Measurements from ENCODE around the gene OR2A1.
"Not testable (repeated sequence)": the region's sequence is repeated elsewhere in the genome, so short reads cannot be mapped to it uniquely, and the experiment has no call there.

The OR2A1 gene, protein sequence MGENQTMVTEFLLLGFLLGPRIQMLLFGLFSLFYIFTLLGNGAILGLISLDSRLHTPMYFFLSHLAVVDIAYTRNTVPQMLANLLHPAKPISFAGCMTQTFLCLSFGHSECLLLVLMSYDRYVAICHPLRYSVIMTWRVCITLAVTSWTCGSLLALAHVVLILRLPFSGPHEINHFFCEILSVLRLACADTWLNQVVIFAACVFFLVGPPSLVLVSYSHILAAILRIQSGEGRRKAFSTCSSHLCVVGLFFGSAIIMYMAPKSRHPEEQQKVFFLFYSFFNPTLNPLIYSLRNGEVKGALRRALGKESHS

GRCh38 chr7:144311872-144312469 lies at the start of gene OR2A1:
Gene OR2A1, plus strand, starts transcription at chr7:144312419. Its CDS starts 5,706 bp downstream, at chr7:144318125.
- not testable (repeated sequence) for DNase-seq (ENCODE audit: low spot score)

DNA sequence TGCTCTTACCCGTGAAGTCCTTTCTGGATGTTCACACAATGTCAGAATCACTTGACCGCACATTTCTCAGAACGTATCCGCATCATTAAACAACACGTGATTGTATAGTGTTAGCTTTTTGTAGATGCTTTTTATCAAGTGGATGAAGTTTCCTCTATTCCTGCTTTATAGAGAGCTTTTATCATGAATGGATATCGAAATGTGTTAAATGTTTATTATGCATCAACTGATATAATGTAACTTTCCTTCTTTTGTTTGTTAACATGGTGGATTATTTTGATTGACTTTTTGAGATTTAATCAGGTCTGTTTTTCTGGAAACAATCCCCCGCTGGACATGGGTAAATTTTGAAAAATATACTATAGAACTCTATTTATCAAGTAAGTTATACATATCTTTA lies 47.5 kb upstream of the OR2A1 start, which contains the start of gene OR2A7:
OR2A7 (minus strand) TSS at position 101 of the 400 bp plus-strand sequence. CDS start 5,164 bp downstream, outside the sequence.
- not testable (repeated sequence) for DNase-seq (ENCODE audit: low spot score)

DNA sequence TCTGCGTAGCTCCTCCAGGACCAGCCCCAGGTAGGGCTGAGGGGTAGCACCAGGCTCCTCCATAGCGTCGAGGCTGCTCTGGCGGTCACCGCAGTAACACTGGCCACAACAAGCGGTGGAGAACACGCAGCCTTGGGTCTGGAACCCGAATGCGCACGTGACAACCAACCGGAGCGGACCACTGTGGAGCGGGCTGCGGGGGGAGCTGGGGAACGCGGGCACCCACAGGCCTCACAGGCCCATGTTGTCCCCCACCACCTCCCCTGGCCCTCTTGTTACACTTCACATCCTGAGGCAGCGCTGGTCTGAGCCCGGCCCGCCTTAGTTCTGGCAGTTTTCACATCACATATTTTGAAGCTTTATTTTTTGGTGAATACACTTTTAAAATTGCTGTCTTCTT lies 43.0 kb upstream of the OR2A1 start, which contains the start of gene CTAGE8:
CTAGE8 (minus strand) TSS at position 101 of the 400 bp plus-strand sequence; CDS start at position 63, 38 bp downstream.
- DNase-seq (ENCODE audit: low spot score) = not testable (repeated sequence)

DNA sequence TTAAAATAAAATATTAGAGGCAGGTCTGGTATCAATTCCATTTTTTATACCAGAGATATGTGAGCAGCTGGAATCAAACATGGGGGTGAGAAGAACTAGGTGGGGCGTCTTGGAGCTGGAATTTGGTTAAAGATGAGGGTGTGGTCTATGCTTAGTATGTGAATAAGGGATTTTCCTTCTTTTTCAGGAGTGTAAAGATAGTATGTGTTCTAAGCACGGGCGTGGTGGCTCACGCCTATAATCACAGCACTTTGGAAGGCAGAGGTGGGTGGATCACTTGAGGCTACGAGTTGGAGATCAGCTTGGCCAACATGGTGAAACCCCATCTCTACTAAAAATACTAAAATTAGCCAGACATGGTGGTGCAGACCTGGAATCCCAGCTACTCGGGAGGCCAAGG lies 36.9 kb upstream of the OR2A1 start:
- DNase-seq (ENCODE audit: low spot score) = not testable (repeated sequence)

- DNase-seq (ENCODE audit: low spot score) = not testable (repeated sequence)
Measured at GRCh38 chr7:144280010-144280409, 32.2 kb upstream of the OR2A1 start.

DNA sequence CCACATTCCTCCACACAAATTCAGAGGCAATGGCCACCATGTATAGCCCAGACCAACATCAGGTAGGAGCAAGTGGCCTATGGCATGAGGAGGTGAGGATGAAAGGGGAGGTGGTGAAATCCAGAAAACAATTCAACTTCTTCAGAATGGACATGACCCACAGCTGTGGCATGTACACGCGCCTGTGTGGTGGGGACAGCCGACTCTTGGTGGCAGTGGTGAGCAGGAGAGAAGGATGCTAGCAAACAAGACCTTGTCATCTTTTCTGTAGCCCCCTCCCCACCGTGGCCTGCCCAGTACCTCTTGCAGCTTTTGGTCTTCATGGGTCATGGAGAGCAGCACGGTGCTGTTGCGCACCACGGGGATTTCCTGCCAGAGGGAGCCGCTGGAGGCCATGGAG lies 30.2 kb upstream of the OR2A1 start:
- DNase-seq (ENCODE audit: low spot score) = not testable (repeated sequence)

- DNase-seq (ENCODE audit: low spot score) = not testable (repeated sequence)
Measured at GRCh38 chr7:144282490-144282889, 29.7 kb upstream of the OR2A1 start.

DNA sequence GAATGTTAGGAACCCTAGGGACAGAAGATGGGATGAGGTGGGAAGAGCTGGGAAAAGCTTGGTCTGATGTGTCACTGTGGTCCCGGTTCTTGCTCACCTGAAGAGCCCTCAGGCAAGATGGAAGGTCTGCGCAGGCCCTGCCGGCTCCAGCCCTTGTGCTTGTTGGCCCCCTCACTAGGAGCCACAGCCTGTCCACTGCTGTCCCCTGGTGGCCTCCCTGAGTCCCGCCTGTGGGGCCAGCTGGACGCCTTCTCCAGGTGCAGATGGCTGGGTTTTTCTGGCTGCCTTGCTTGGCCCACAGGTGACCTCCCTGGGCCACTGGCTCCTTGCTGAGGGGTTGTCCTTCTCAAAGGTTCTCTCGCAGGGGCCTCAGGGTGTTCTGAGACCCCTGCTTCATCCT lies 28.5 kb upstream of the OR2A1 start:
- DNase-seq (ENCODE audit: low spot score) = not testable (repeated sequence)

DNA sequence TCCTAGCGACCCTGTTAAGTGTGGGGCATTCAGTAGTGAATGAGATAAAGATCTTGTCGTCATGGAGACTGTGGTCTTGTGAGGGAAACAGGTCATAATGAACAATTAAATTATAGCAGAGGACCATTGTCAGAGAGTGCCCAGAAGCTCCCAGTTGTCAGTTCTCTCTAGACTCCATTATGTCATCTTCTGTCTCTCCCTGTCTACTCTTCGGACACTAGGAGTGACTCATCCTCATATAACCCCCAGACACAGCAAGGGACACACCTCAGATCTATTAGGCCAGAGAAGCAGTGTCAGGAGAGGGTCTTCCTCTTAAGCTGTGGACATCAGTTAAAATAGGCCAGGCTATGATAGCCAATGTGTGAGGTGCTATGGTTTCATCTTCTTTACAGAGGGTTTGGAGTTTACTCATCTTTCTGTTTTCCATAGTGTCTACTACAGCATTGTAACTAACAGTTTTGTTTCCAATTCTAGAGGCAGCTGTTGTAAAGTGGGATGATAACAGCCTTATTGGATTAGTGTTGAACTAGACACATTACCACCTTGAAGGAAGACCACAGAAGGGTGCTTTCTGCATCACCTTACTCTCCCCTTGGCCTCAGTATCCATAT lies 24.9 kb upstream of the OR2A1 start:
- not testable (repeated sequence) for DNase-seq (ENCODE audit: low spot score)

- not testable (repeated sequence) for DNase-seq (ENCODE audit: low spot score)
Measured at GRCh38 chr7:144291607-144292006, 20.6 kb upstream of the OR2A1 start.

DNA sequence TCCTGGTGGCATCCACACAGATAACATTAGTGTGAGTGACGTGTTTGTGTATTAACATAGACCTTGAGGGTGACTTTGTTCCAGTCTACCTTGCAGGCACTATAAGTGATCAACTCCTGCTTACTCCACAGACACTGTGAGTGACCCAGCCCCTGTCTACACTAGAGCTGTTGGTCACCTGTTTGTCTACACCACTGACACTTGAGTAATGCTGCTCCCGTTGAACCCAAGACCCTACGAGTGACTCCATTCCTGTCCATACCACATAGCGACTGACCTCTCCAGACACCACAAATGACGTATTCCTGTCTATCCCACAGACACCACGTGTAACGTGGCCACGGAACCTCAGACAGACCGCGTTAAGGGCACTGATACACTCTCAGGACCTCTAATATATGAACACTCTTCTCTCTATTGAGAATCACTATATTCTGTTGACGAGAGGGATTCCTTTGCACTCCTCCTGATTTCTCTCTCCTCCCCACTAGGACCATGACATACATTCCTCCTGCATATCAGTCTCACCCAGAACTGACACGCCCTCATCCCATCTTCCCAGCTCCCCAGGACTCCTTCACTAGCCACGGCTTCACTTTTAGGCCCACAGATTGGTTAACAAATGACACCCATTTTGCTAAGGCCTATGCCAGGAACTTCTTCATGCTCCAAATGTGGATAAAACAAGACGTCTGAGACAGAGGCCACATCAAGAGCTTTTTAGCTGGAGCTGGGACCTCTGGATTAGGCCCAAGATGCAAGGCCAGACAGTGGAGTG lies 19.6 kb upstream of the OR2A1 start:
- not testable (repeated sequence) for DNase-seq (ENCODE audit: low spot score)

- not testable (repeated sequence) for DNase-seq (ENCODE audit: low spot score)
Measured at GRCh38 chr7:144293794-144294499, 18.3 kb upstream of the OR2A1 start.

GRCh38 chr7:144302578-144303303 lies 9.5 kb upstream of the OR2A1 start:
- DNase-seq (ENCODE audit: low spot score) = not testable (repeated sequence)

DNA sequence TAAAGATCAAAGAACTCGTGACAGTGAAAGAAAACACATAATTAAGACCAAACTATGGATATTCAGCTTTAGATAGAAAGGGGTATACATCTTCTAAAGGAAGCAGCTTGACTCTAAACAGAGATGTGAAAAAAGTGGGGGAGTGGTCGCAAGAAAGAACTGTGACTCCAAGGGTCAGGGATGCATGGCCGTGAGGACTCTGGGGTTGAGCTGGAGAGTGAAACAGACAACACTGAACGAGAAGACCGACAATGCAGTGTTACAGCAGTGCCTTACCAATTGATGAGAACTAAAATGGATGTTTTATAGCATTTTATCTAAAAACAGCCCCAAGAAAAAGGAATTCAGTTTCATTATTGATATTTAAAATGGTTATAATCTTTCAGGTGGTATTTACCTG lies 8.6 kb upstream of the OR2A1 start:
- DNase-seq (ENCODE audit: low spot score) = not testable (repeated sequence)

- not testable (repeated sequence) for DNase-seq (ENCODE audit: low spot score)
Measured at GRCh38 chr7:144305156-144305555, 7.1 kb upstream of the OR2A1 start.

DNA sequence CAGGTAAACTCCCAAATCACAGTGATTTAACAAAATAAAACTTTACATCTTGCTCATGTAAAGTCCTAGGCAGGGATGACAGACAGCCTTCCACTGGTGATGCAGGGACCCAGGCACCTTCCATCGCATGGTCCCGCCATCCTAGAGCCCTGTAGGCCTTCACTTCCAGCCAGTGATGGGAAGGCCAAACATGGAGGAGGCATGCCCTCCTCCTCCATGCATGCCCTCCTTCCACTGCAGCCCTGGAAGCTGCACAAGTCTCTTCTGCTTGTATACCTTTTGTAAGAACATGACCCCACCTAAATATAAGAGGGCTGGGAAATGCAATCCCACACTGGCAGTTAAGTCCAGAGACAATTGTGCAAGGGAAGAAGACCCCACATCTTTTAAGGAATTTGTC lies 2.5 kb upstream of the OR2A1 start:
- DNase-seq (ENCODE audit: low spot score) = not testable (repeated sequence)

GRCh38 chr7:144311218-144311617 lies 1.0 kb upstream of the OR2A1 start:
- DNase-seq (ENCODE audit: low spot score) = not testable (repeated sequence)

- not testable (repeated sequence) for DNase-seq (ENCODE audit: low spot score)
Measured at GRCh38 chr7:144317537-144317936, 5.3 kb downstream of the OR2A1 start.

DNA sequence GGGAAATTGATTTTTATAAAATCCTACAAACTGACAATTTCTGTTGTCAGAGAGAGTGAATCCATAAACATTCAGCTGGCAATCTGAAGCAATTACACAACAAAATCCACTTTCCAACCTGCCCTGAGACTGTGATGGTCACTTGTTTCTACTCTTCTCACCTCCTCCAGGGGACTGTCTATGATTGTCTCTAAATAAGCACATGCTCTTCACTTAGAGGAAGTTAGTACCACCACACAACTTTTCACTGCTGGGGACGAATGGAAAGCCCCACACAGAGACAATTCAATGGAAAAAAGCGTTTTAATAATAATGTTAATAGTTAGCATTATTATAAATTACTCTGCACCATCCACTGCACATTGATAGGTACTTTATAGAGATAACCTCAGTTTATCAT lies 7.3 kb downstream of the OR2A1 start:
- not testable (repeated sequence) for DNase-seq (ENCODE audit: low spot score)

- DNase-seq (ENCODE audit: low spot score) = not testable (repeated sequence)
Measured at GRCh38 chr7:144321677-144322206, 9.5 kb downstream of the OR2A1 start.
